ENCODE measurements around the gene HEXA. TPM values are rescaled to one million over a fixed set of nuclear protein-coding genes. Genes with fewer than 3 reads are reported as not detected.
"Not testable (repeated sequence)": the region's sequence is repeated elsewhere in the genome, so short reads cannot be mapped to it uniquely, and the experiment has no call there.

HEXA gene
- total RNA-seq = 100 and 102 TPM in 2 replicates

- Mint-ChIP-seq H3K27ac (peak within 1 kb of the TSS; percentile 97), H3K9me3 (no peaks in the 10 kb centered on the region), H3K4me1 (peaks cover 58% of the 10 kb centered on the region), H3K27me3 (no peaks in the 10 kb centered on the region), H3K4me3 (peak within 1 kb of the TSS; percentile 91), H3K36me3 (ENCODE audit: low read depth) (peaks cover 17% of the 10 kb centered on the region)
- ChIA-PET CTCF (no interaction called here), POLR2A (interaction anchor here (0.6 to 3.4 kb wide), 19 partner anchors 9 to 1600 kb away, joined by 3 to 59 read pairs (median 5); partner anchors contain the start of genes ARIH1, BBS4, CELF6 and HIGD2B)
- TF ChIP-seq CTCF (IDR thresholded peaks at IDR 0.05) = no peak
- ATAC-seq (ENCODE audit: low read depth) (peak; percentile 83), DNase-seq (peak; percentile 99)
- intact Hi-C loops (cut with micrococcal nuclease) = loop anchor here (1.0 to 5.0 kb wide), 8 partner anchors 55 to 407 kb away; partner anchors contain the start of genes ADPGK, ARIH1, BBS4 and CELF6
Observed at GRCh38 chr15:72375846-72376581, at the start of gene HEXA. Gene HEXA, minus strand, starts transcription at chr15:72376014. Its CDS starts 42 bp downstream, at chr15:72375972.

- no peak for DNase-seq
- intact Hi-C loops (cut with micrococcal nuclease) = no loop called here
- Mint-ChIP-seq H3K27me3 (no peaks in the 10 kb centered on the region), H3K4me3 (no peak overlapping the region), H3K4me1 (peaks cover 5% of the 10 kb centered on the region), H3K36me3 (ENCODE audit: low read depth) (no peaks in the 10 kb centered on the region), H3K9me3 (peaks cover 20% of the 10 kb centered on the region), H3K27ac (no peak overlapping the region)
- ATAC-seq (ENCODE audit: low read depth) = no peak
- ChIA-PET POLR2A (no interaction called here), CTCF (interaction anchor here (1.6 kb wide), 1 partner anchor 177 kb away, joined by 3 read pairs; no protein-coding TSS in a partner anchor)
- no peak for TF ChIP-seq CTCF (IDR thresholded peaks at IDR 0.05)
Observed at GRCh38 chr15:72423256-72423655, 47.4 kb upstream of the HEXA start.

GRCh38 chr15:72421484-72421883, 45.7 kb upstream of the HEXA start:
- Mint-ChIP-seq H3K4me3 (no peak overlapping the region), H3K27ac (no peak overlapping the region), H3K27me3 (no peaks in the 10 kb centered on the region), H3K9me3 (peaks cover 11% of the 10 kb centered on the region), H3K36me3 (ENCODE audit: low read depth) (no peaks in the 10 kb centered on the region), H3K4me1 (peaks cover 5% of the 10 kb centered on the region)
- ChIA-PET CTCF (no interaction called here), POLR2A (no interaction called here)
- TF ChIP-seq CTCF (IDR thresholded peaks at IDR 0.05) = no peak
- intact Hi-C loops (cut with micrococcal nuclease) = no loop called here
- ATAC-seq (ENCODE audit: low read depth) = no peak
- DNase-seq = no peak

- intact Hi-C loops (cut with micrococcal nuclease) = no loop called here
- Mint-ChIP-seq H3K36me3 (ENCODE audit: low read depth) (no peaks in the 10 kb centered on the region), H3K9me3 (peaks cover 7% of the 10 kb centered on the region), H3K4me1 (peaks cover 5% of the 10 kb centered on the region), H3K27me3 (no peaks in the 10 kb centered on the region), H3K27ac (no peak overlapping the region), H3K4me3 (no peak overlapping the region)
- ATAC-seq (ENCODE audit: low read depth) (no peak), DNase-seq (no peak)
- CTCF ChIA-PET = no interaction called here
- no peak for TF ChIP-seq CTCF (IDR thresholded peaks at IDR 0.05)
- POLR2A ChIA-PET = no interaction called here
Observed at GRCh38 chr15:72420576-72420975, 44.8 kb upstream of the HEXA start.

GRCh38 chr15:72419768-72420167, 44.0 kb upstream of the HEXA start:
- CTCF ChIA-PET, H3K9me3 Mint-ChIP-seq: not testable (repeated sequence)
- POLR2A ChIA-PET = interaction anchor here (0.6 kb wide), 1 partner anchor 256 kb away, joined by 3 read pairs; no protein-coding TSS in a partner anchor

More at GRCh38 chr15:72419768-72420167, 44.0 kb upstream of the HEXA start:
- H3K27ac Mint-ChIP-seq; H3K36me3 Mint-ChIP-seq (ENCODE audit: low read depth); intact Hi-C loops (cut with micrococcal nuclease); H3K4me3 Mint-ChIP-seq; ATAC-seq (ENCODE audit: low read depth); H3K27me3 Mint-ChIP-seq; DNase-seq; H3K4me1 Mint-ChIP-seq: not testable (repeated sequence)

Measured in activated B cell treated with CpG ODN at 0.5 μM for 24 hours (primary cell).